ENCODE results near the gene HMG20A. TPM values are rescaled to one million over a fixed set of nuclear protein-coding genes. Genes with fewer than 3 reads are reported as not detected.

HMG20A gene
- total RNA-seq, 1 experiment from 2014 or later: 62.2 TPM

DNA sequence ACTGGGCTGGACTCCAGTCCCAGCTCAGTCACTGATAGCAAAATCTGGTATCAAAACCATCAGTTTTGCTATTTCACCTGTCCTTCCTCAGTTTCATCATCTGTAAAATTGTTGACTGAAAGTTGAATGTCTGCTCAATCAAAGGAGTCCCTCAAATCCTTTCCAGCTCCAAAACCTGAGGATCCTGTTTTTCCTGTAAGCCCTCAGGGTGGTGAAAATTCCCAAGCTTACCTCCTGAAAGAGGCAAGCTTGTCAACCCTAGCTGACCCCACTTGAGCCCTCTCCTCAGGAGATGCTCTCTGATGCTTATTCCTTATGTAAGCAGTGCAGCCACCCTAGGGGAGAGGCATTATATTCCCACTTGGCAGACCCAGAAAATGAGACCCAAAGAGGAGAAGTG, 82.6 kb downstream of the HMG20A start:
- ChIA-PET CTCF (interaction anchor here (0.8 to 8.6 kb wide), 2 partner anchors 13 to 40 kb away, joined by 3 to 87 read pairs; no protein-coding TSS in a partner anchor), POLR2A (no interaction called here)
- no peak overlapping the region for H3K4me3 Mint-ChIP-seq
- DNase-seq (ENCODE audit: low spot score) (no peak), ATAC-seq (no peak)
- H3K27ac Mint-ChIP-seq: no peak overlapping the region
- TF ChIP-seq E2F4 (CRISPR knock-in tag; IDR thresholded peaks at IDR 0.05; ENCODE audit: borderline replicate concordance, low read depth) (no peak), PRDM15 (CRISPR knock-in tag; IDR thresholded peaks at IDR 0.05) (0 out of 2 replicates have a peak, but pooled peaks have one; percentile 43), ZNF423 (CRISPR knock-in tag; IDR thresholded peaks at IDR 0.05) (no peak)
- H3K36me3 Mint-ChIP-seq: no peaks in the 10 kb centered on the region
- H3K27me3 Mint-ChIP-seq (ENCODE audit: low read depth): no peaks in the 10 kb centered on the region; the same call in 1 of the 2 replicates
- H3K4me1 Mint-ChIP-seq: peaks cover 75% of the 10 kb centered on the region
- no peaks in the 10 kb centered on the region for H3K9me3 Mint-ChIP-seq

DNA sequence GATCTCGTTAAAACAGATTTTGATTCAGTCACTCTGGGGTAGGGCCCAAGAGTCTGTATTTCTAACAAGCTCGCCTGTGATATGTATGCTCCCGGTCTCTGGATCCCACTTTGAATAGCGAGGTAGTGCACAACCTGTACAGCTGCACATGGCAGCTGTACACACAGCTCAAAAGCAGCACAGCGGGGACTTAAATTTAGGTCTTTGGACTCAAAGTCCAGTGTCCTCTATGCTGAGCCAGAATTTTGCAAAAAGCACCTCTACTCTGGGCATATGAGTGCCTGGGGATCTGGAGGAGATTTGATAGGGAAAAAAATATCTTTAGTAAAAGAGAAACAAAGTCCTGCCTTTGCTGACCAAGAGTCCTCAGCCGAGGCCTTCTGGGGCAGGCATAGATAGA, 83.1 kb downstream of the HMG20A start:
- no peaks in the 10 kb centered on the region for H3K9me3 Mint-ChIP-seq
- H3K4me3 Mint-ChIP-seq: no peak overlapping the region
- TF ChIP-seq TP53 (CRISPR knock-in tag; IDR thresholded peaks at IDR 0.05): no peak
- no peak for TF ChIP-seq TEAD4 (CRISPR knock-in tag; IDR thresholded peaks at IDR 0.05)
- TF ChIP-seq ZNF263 (CRISPR knock-in tag; IDR thresholded peaks at IDR 0.05; ENCODE audit: low read depth): no peak
- TF ChIP-seq, protein P1, sequence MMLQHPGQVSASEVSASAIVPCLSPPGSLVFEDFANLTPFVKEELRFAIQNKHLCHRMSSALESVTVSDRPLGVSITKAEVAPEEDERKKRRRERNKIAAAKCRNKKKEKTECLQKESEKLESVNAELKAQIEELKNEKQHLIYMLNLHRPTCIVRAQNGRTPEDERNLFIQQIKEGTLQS (CRISPR knock-in tag; conservative IDR thresholded peaks at IDR 0.05): no peak
- no peaks in the 10 kb centered on the region for H3K36me3 Mint-ChIP-seq
- H3K27ac Mint-ChIP-seq: no peak overlapping the region
- ATAC-seq (no peak), DNase-seq (ENCODE audit: low spot score) (no peak)
- ChIA-PET POLR2A (no interaction called here), CTCF (interaction anchor here (0.8 to 8.6 kb wide), 2 partner anchors 12 to 40 kb away, joined by 3 to 87 read pairs; no protein-coding TSS in a partner anchor)
- no peaks in the 10 kb centered on the region; the same call in 1 of the 2 replicates for H3K27me3 Mint-ChIP-seq (ENCODE audit: low read depth)
- peaks cover 75% of the 10 kb centered on the region for H3K4me1 Mint-ChIP-seq

DNA sequence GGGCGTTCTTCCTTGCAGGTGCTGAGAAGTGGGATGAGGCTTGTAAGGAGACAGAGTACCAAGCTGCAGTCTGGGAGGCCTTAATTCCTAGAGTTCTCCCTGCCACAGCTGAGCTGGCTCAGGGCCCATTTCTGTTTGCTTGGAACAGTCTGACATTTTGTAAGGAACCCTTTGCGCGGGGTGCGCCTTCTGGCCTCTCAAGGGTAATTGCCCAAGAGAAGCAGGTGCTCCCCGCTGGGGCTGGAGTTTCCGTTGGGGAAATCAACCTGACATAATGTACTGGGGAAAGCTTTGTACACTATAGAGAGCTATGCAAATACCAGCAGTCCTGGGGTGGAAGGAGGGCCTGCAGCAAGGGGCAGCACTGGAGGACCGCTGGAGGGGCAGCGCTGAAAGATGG, 83.6 kb downstream of the HMG20A start:
- POLR2A ChIA-PET: no interaction called here
- Mint-ChIP-seq H3K9me3 (no peaks in the 10 kb centered on the region), H3K4me3 (no peak overlapping the region), H3K36me3 (no peaks in the 10 kb centered on the region), H3K27ac (no peak overlapping the region), H3K27me3 (ENCODE audit: low read depth) (no peaks in the 10 kb centered on the region; the same call in 1 of the 2 replicates), H3K4me1 (peaks cover 75% of the 10 kb centered on the region)
- TF ChIP-seq GTF2I (CRISPR knock-in tag; conservative IDR thresholded peaks at IDR 0.05) (no peak), USF1 (CRISPR knock-in tag; IDR thresholded peaks at IDR 0.05) (no peak)
- ATAC-seq (no peak), DNase-seq (ENCODE audit: low spot score) (no peak)
- CTCF ChIA-PET: interaction anchor here (0.6 to 8.6 kb wide), 4 partner anchors 7 to 411 kb away, joined by 3 to 87 read pairs (median 40); no protein-coding TSS in a partner anchor

DNA sequence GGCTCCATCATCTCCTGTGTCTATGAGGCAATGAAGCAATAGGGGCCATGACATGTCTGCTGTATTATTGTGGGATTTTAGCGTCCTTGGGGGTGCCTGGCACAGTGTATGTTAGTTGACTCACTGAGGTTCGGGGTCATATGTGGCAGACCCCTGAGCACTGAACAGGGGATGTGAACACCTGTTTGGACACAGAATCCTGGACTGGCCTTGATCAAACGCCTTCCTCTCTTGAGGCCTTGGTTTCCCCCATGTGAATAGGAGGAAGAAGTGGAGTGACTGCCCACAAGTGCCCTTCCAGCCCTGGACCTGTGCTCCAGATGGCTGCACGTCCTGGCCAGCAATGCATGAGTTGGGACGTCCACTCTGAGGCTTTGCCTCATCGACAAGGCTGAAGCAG, 84.2 kb downstream of the HMG20A start:
- DNase-seq (ENCODE audit: low spot score) (no peak), ATAC-seq (no peak)
- CTCF ChIA-PET: interaction anchor here (1.8 to 8.6 kb wide), 4 partner anchors 7 to 39 kb away, joined by 5 to 87 read pairs (median 40); no protein-coding TSS in a partner anchor
- H3K9me3 Mint-ChIP-seq: no peaks in the 10 kb centered on the region
- no peaks in the 10 kb centered on the region for H3K36me3 Mint-ChIP-seq
- no peaks in the 10 kb centered on the region; the same call in 1 of the 2 replicates for H3K27me3 Mint-ChIP-seq (ENCODE audit: low read depth)
- POLR2A ChIA-PET: no interaction called here
- peaks cover 77% of the 10 kb centered on the region for H3K4me1 Mint-ChIP-seq
- H3K4me3 Mint-ChIP-seq: no peak overlapping the region
- H3K27ac Mint-ChIP-seq: no peak overlapping the region
- TF ChIP-seq MYBL2 (CRISPR knock-in tag; IDR thresholded peaks at IDR 0.05) (no peak), FOXP1 (CRISPR knock-in tag; IDR thresholded peaks at IDR 0.05; ENCODE audit: borderline replicate concordance) (no peak), FOXK1 (CRISPR knock-in tag; IDR thresholded peaks at IDR 0.05) (no peak), ZNF396 (CRISPR knock-in tag; IDR thresholded peaks at IDR 0.05; ENCODE audit: borderline replicate concordance) (no peak), PRRX2 (CRISPR knock-in tag; IDR thresholded peaks at IDR 0.05) (no peak), IRF2 (CRISPR knock-in tag; IDR thresholded peaks at IDR 0.05; ENCODE audit: borderline replicate concordance, low read depth) (no peak), AFF4 (CRISPR knock-in tag; IDR thresholded peaks at IDR 0.05; ENCODE audit: borderline replicate concordance) (no peak)

Data from WTC11 (cell line).